Measurements from ENCODE around the gene KRT83.

GRCh38 chr12:52349196-52349595 is 28.0 kb upstream of the KRT83 start:
- TF ChIP-seq POLR2A (IDR thresholded peaks at IDR 0.05) (no peak), CTCF (IDR thresholded peaks at IDR 0.05) (no peak)
